Activated CD4-positive, alpha-beta T cell treated with anti-CD3 and anti-CD28 coated beads, Interleukin-10, Interleukin-2, amounts not matched to agents 100 ng/mL and 50 ng/mL, durations not matched to agents 16 hours and 8 hours (primary cell): ENCODE measurements around the gene ARHGAP9.
A peak's percentile ranks its signal among the peaks of the same experiment; 100 is the strongest.
"Not testable (repeated sequence)": the region's sequence is repeated elsewhere in the genome, so short reads cannot be mapped to it uniquely, and the experiment has no call there.

ENCODE experiments used
- DNase-seq: peaks from one replicate; pipeline ENCODE4 v3.0.0-alpha.2; 2020

Gene ARHGAP9

GRCh38 chr12:57479376-57480115, at the start of gene ARHGAP9:
ARHGAP9 (minus strand) TSS chr12:57479866; CDS start chr12:57479406, 460 bp downstream.
- peak; percentile 76 for DNase-seq

DNA sequence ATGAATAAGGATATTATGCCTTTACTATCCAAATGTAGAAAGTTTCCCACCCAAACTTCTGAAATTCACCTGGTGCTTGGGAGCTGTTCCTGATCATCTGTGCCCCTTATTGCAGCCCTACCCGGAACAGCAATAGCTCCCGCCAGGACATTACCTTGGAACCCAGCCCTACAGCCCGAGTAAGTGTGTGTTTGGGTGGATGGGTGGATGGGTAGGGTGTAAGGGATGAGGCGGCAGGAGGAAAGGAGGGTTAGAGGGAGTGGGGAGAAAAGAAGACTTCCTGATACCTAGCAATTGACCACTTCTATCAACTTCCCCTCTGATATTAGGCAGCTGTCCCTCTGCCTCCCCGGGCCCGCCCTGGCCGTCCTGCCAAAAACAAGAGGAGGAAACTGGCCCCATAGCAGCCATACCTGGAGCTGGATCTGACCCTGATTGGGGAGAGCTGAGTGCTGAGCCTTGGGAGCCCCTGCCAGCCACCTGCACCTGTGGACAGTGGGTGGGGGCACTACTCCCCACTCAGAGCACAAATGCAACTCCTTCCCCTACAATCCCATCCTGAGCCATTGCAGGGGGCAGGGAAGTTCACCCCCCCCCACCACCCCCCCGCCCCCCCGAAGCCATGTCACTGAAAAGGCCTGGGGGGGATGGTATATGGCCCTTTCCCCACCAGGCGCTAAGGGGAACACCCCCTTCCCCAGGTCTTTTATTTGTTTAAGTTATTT, 49.3 kb upstream of the ARHGAP9 start:
- DNase-seq, result no peak

DNA sequence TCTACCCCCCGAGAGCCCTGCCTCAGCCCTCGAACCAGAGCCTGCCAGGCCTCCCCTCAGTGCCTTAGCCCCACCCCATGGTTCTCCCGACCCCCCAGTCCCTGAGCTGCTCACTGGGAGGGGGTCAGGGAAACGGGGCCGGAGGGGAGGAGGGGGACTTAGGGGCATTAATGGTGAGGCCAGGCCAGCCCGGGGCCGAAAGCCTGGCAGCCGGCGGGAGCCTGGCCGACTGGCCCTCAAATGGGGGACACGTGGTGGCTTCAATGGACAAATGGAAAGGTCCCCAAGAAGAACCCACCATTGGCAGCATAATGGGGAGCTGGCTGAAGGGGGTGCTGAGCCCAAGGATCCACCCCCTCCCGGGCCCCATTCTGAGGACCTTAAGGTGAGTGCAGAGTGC, 48.5 kb upstream of the ARHGAP9 start:
- no peak for DNase-seq

GRCh38 chr12:57527184-57527583, 47.5 kb upstream of the ARHGAP9 start:
- no peak for DNase-seq

- no peak for DNase-seq
Measured at GRCh38 chr12:57526477-57527126, 46.9 kb upstream of the ARHGAP9 start.

GRCh38 chr12:57525615-57526383, 46.1 kb upstream of the ARHGAP9 start:
- DNase-seq, result no peak

- no peak for DNase-seq
Measured at GRCh38 chr12:57524814-57525614, 45.3 kb upstream of the ARHGAP9 start.

GRCh38 chr12:57523706-57524614, 44.3 kb upstream of the ARHGAP9 start:
- DNase-seq, result no peak

DNA sequence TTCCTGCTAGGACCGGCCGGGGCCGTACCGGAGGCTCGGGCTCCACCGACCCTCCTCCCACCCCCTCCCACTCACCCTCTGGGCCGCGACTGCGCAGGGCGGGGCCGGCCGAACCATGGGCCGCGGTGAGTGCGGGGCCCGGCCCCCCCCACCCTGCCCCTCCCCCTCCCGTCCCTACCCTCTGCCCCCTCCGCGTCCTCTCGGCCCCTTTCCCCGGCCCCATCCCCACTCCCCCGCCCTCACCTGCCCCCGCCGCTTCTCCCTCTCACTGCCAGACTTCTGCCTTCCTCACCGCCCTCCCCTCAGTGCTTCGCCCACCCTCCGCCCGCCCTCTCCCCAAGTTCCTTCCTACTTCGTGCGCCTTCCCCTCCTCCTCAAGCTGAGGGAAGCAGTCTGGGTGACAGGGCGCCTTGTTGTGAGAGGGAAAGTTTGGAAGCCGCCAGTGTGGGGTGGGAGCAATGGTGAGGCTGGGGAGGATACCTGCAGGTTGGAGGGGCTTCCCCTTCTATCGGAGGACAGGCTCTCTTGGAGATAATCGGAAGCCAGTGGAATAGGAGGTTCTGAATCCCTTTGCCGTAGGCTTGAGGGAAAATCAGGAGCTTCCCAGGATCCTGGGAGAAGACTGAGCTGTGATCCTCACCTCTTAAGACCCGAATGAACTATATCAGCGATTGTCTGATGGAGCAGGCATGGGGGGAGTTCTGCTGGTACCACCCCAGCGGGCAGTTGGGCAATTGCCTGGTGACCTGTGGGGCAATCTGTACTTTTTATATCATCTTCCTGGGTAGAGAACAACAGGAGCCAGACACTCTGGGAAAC, 43.4 kb upstream of the ARHGAP9 start:
- DNase-seq, result peak; percentile 35

DNA sequence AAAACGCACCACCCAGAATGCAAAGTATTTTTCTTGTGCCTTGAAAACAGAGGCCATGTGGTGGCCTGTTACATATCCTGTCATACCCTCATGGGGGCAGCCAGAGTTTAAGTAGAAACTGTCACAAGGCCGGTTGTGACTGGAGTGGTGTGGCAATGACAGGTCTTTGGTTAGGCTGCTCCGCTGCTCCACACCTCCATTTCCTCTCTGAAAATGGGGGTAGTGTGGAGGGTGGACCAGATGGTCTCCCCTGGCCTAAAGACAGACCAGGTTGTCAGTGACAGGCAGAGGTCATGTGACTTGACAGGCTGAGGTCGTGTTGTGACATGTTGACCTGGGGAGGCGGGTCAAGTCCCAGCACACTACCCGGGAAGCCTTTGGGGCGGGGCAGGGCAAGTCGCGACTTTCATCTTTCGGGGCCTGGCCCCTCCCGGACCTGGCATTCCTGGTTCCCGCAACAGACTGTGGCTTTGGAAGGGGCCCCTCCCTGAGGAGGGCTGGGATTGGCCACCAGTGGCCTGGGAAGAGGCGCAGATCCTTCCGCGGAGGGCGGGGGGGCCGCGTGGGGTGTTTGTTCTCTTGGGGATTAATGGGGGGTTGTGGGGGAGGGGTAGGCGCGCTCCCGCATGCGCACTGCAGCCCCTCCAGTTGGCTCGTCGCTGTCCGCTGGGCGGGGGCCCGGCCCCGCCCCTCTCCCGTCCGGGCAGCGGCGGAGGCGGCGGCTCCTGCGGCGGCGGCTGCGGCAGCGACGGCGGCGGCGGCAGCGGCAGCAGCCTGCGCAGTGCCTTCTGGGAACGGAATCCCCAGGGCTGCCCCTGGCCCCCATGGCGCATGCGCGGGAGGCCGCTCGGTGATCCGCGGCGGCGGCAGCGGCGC, 42.6 kb upstream of the ARHGAP9 start, which contains the start of gene MBD6:
MBD6 (plus strand) TSS at position 814 of the 876 bp plus-strand sequence. CDS start 1,480 bp downstream, outside the sequence.
- peak; percentile 92 for DNase-seq

GRCh38 chr12:57521525-57522010, 41.9 kb upstream of the ARHGAP9 start:
- no peak for DNase-seq

GRCh38 chr12:57520053-57520818, 40.6 kb upstream of the ARHGAP9 start, which contains the start of gene DDIT3:
DDIT3 (minus strand) TSS chr12:57520514; CDS start chr12:57517406, 3,108 bp downstream.
- DNase-seq, result peak; percentile 100

DNA sequence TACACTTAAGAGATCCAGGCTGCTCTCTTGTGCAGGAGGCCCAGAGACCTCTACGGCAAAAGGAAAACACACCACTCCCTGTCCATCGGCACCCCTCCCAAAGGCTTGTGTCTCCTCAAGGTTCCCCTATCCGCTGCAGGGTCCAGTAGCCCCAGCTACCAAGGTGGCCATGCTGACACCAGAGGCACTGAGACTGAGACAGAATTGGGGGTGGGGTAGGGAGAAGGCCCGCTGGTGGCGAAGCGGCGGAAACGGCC, 40.1 kb upstream of the ARHGAP9 start:
- peak; percentile 43 for DNase-seq

GRCh38 chr12:57518920-57519795, 39.5 kb upstream of the ARHGAP9 start:
- peak; percentile 28 for DNase-seq

DNA sequence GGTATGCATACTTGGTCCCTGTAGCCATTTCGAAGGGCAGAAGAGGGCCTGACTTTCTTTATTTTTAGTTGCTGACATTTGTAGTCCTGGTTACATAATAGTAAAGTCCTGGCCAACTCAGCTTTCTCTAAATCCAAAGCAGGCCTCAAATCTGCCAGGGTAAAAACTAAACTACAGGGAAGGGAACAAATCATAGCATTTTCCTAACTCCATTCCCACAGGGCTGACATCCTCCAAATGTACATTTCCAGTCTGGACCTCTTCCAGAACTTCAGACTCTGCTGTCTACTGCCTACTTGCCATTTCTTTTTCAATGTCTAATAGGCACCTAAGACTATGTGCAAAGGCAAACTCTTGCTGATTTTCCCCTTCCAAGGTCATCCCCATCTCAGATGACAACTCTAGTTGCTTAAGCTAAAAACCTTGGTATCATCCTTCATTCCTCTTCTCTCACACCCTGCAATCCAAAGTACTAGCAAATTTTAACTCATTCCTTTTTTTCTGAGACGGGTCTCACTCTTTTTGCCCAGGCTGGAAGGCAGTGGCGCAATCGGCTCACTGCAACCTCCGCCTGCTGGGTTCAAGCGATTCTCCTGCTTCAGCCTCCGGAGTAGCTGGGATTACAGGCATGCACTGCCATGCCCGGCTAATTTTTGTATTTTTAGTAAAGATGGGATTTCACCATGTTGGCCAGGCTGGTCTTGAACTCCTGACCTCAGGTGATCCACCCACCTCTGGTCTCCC, 38.7 kb upstream of the ARHGAP9 start:
- DNase-seq, result no peak

- not testable (repeated sequence) for DNase-seq
Measured at GRCh38 chr12:57517718-57518117, 38.1 kb upstream of the ARHGAP9 start.
